Stimulated activated CD4-positive, alpha-beta T cell treated with anti-CD3 and anti-CD28 coated beads, Interleukin-12 subunit alpha, Interleukin-12 subunit beta, amount 100 ng/mL, for 24 hours (primary cell): ENCODE results near the gene ZCCHC18.
A peak's percentile ranks its signal among the peaks of the same experiment; 100 is the strongest.
"Not testable (repeated sequence)": the region's sequence is repeated elsewhere in the genome, so short reads cannot be mapped to it uniquely, and the experiment has no call there.

ENCODE experiments used
- DNase-seq, 2 experiments: peaks; one replicate each; pipeline ENCODE4 v3.0.0-alpha.2; 2020; ENCODE audit warnings: low read depth in 2 of 2

Gene ZCCHC18

GRCh38 chrX:104112326-104112951 is at the start of gene ZCCHC18:
Gene ZCCHC18 (plus strand): TSS chrX:104112523. CDS start chrX:104114112, 1,589 bp downstream.
- peak in 1 of 2 experiments; percentile 28 for DNase-seq

- not testable (repeated sequence) for DNase-seq
Measured at GRCh38 chrX:104062636-104063035, 49.7 kb upstream of the ZCCHC18 start.

GRCh38 chrX:104075778-104076445 is 36.4 kb upstream of the ZCCHC18 start, which contains the start of gene TMSB15C:
Gene TMSB15C (minus strand): TSS chrX:104076236.
- not testable (repeated sequence) for DNase-seq

GRCh38 chrX:104077854-104078253 is 34.5 kb upstream of the ZCCHC18 start:
- DNase-seq: not testable (repeated sequence)

GRCh38 chrX:104084063-104084462 is 28.3 kb upstream of the ZCCHC18 start:
- no peak for DNase-seq

GRCh38 chrX:104084534-104085277 is 27.6 kb upstream of the ZCCHC18 start:
- DNase-seq: no peak

- DNase-seq: no peak
Measured at GRCh38 chrX:104085477-104085876, 26.8 kb upstream of the ZCCHC18 start.

- DNase-seq: no peak
Measured at GRCh38 chrX:104085919-104086318, 26.4 kb upstream of the ZCCHC18 start.

GRCh38 chrX:104098151-104098808 is 14.0 kb upstream of the ZCCHC18 start:
- DNase-seq: peak in 1 of 2 experiments; percentile 14

GRCh38 chrX:104098919-104099318 is 13.4 kb upstream of the ZCCHC18 start:
- DNase-seq: no peak

- DNase-seq: no peak
Measured at GRCh38 chrX:104104676-104105075, 7.6 kb upstream of the ZCCHC18 start.

GRCh38 chrX:104105330-104106262 is 6.7 kb upstream of the ZCCHC18 start:
- DNase-seq: no peak

GRCh38 chrX:104108955-104109354 is 3.4 kb upstream of the ZCCHC18 start:
- DNase-seq: no peak

- DNase-seq: not testable (repeated sequence)
Measured at GRCh38 chrX:104110491-104111240, 1.7 kb upstream of the ZCCHC18 start.

GRCh38 chrX:104113222-104113965 is 1.1 kb downstream of the ZCCHC18 start:
- peak; percentile 9 to 33 for DNase-seq

GRCh38 chrX:104117759-104118158 is 5.4 kb downstream of the ZCCHC18 start:
- no peak for DNase-seq

- DNase-seq: no peak
Measured at GRCh38 chrX:104118765-104119164, 6.4 kb downstream of the ZCCHC18 start.

- DNase-seq: no peak
Measured at GRCh38 chrX:104122829-104123228, 10.5 kb downstream of the ZCCHC18 start.

GRCh38 chrX:104126856-104127255 is 14.5 kb downstream of the ZCCHC18 start:
- no peak for DNase-seq
